ENCODE results near the gene KCNJ12.
"Not testable (repeated sequence)": the region's sequence is repeated elsewhere in the genome, so short reads cannot be mapped to it uniquely, and the experiment has no call there.

Gene KCNJ12

GRCh38 chr17:21346107-21346506 is 30.1 kb upstream of the KCNJ12 start:
- H3K27me3 Mint-ChIP-seq, DNase-seq, H3K27ac Mint-ChIP-seq, ATAC-seq, H3K4me1 Mint-ChIP-seq, H3K9me3 Mint-ChIP-seq, H3K4me3 Mint-ChIP-seq: not testable (repeated sequence)

GRCh38 chr17:21346651-21347250 is 29.4 kb upstream of the KCNJ12 start:
- H3K9me3 Mint-ChIP-seq, H3K4me1 Mint-ChIP-seq, H3K4me3 Mint-ChIP-seq, H3K27me3 Mint-ChIP-seq, DNase-seq, ATAC-seq, H3K27ac Mint-ChIP-seq: not testable (repeated sequence)

- H3K27ac Mint-ChIP-seq, H3K4me3 Mint-ChIP-seq, H3K27me3 Mint-ChIP-seq, DNase-seq, H3K4me1 Mint-ChIP-seq, ATAC-seq, H3K9me3 Mint-ChIP-seq: not testable (repeated sequence)
These were observed 28.5 kb upstream of the KCNJ12 start for GRCh38 chr17:21347660-21348059.

GRCh38 chr17:21348081-21348925 is 27.9 kb upstream of the KCNJ12 start:
- not testable (repeated sequence) for H3K4me3 Mint-ChIP-seq, H3K4me1 Mint-ChIP-seq, DNase-seq, H3K27me3 Mint-ChIP-seq, ATAC-seq, H3K9me3 Mint-ChIP-seq, H3K27ac Mint-ChIP-seq

GRCh38 chr17:21348926-21349261 is 27.3 kb upstream of the KCNJ12 start:
- ATAC-seq, DNase-seq, H3K27me3 Mint-ChIP-seq, H3K4me3 Mint-ChIP-seq, H3K27ac Mint-ChIP-seq, H3K9me3 Mint-ChIP-seq, H3K4me1 Mint-ChIP-seq: not testable (repeated sequence)

- not testable (repeated sequence) for H3K9me3 Mint-ChIP-seq, H3K4me1 Mint-ChIP-seq, H3K27me3 Mint-ChIP-seq, DNase-seq, ATAC-seq, H3K4me3 Mint-ChIP-seq
- H3K27ac Mint-ChIP-seq = peak overlapping the region in 1 of 2 donors; percentile 59
These were observed 26.7 kb upstream of the KCNJ12 start for GRCh38 chr17:21349358-21350050.

- H3K27ac Mint-ChIP-seq, H3K4me3 Mint-ChIP-seq, H3K27me3 Mint-ChIP-seq, DNase-seq, H3K9me3 Mint-ChIP-seq, H3K4me1 Mint-ChIP-seq, ATAC-seq: not testable (repeated sequence)
These were observed 25.7 kb upstream of the KCNJ12 start for GRCh38 chr17:21350495-21350894.

GRCh38 chr17:21351366-21352065 is 24.6 kb upstream of the KCNJ12 start:
- Mint-ChIP-seq H3K27me3 (no peaks in the 10 kb centered on the region), H3K9me3 (no peaks in the 10 kb centered on the region), H3K27ac (peak overlapping the region in 1 of 2 donors; percentile 69), H3K4me3 (no peak overlapping the region), H3K4me1 (no peaks in the 10 kb centered on the region)
- ATAC-seq = no peak
- no peak for DNase-seq

- no peak overlapping the region for H3K27ac Mint-ChIP-seq
- no peak overlapping the region for H3K4me3 Mint-ChIP-seq
- H3K4me1 Mint-ChIP-seq = no peaks in the 10 kb centered on the region
- DNase-seq (no peak), ATAC-seq (no peak)
- H3K9me3 Mint-ChIP-seq = peaks cover 0 to 3% of the 10 kb centered on the region in 2 donors
- no peaks in the 10 kb centered on the region for H3K27me3 Mint-ChIP-seq
These were observed 23.8 kb upstream of the KCNJ12 start for GRCh38 chr17:21352221-21352980.

GRCh38 chr17:21352981-21353265 is 23.2 kb upstream of the KCNJ12 start:
- peak overlapping the region in 1 of 2 donors; percentile 35 for H3K27ac Mint-ChIP-seq
- H3K4me3 Mint-ChIP-seq = no peak overlapping the region
- H3K27me3 Mint-ChIP-seq = no peaks in the 10 kb centered on the region
- no peaks in the 10 kb centered on the region for H3K4me1 Mint-ChIP-seq
- peaks cover 0 to 3% of the 10 kb centered on the region in 2 donors for H3K9me3 Mint-ChIP-seq
- no peak for ATAC-seq
- DNase-seq = no peak

GRCh38 chr17:21353326-21354010 is 22.7 kb upstream of the KCNJ12 start:
- Mint-ChIP-seq H3K4me3 (no peak overlapping the region), H3K4me1 (no peaks in the 10 kb centered on the region), H3K27ac (peak overlapping the region in 1 of 2 donors; percentile 35), H3K27me3 (no peaks in the 10 kb centered on the region), H3K9me3 (peaks cover 0 to 3% of the 10 kb centered on the region in 2 donors)
- no peak for DNase-seq
- no peak for ATAC-seq

- no peaks in the 10 kb centered on the region for H3K4me1 Mint-ChIP-seq
These were observed 21.3 kb upstream of the KCNJ12 start for GRCh38 chr17:21354796-21355385.

GRCh38 chr17:21355586-21355985 is 20.6 kb upstream of the KCNJ12 start:
- DNase-seq = no peak
- no peak for ATAC-seq
- Mint-ChIP-seq H3K4me1 (no peaks in the 10 kb centered on the region), H3K27me3 (no peaks in the 10 kb centered on the region), H3K27ac (no peak overlapping the region), H3K9me3 (peaks cover 0 to 3% of the 10 kb centered on the region in 2 donors), H3K4me3 (no peak overlapping the region)

More at GRCh38 chr17:21354796-21355385, 21.3 kb upstream of the KCNJ12 start:
- DNase-seq = no peak
- Mint-ChIP-seq H3K4me3 (no peak overlapping the region), H3K27me3 (no peaks in the 10 kb centered on the region), H3K9me3 (peaks cover 0 to 3% of the 10 kb centered on the region in 2 donors), H3K27ac (no peak overlapping the region)
- no peak for ATAC-seq

GRCh38 chr17:21356537-21357127 is 19.5 kb upstream of the KCNJ12 start:
- H3K27me3 Mint-ChIP-seq = no peaks in the 10 kb centered on the region
- H3K4me1 Mint-ChIP-seq = no peaks in the 10 kb centered on the region
- ATAC-seq (no peak), DNase-seq (no peak)
- H3K27ac Mint-ChIP-seq = no peak overlapping the region
- H3K4me3 Mint-ChIP-seq = no peak overlapping the region
- peaks cover 0 to 3% of the 10 kb centered on the region in 2 donors for H3K9me3 Mint-ChIP-seq
